Caki2 (cell line): ENCODE measurements around the gene GNAO1. TPM values are rescaled to one million over a fixed set of nuclear protein-coding genes. Genes with fewer than 3 reads are reported as not detected.
A peak's percentile ranks its signal among the peaks of the same experiment; 100 is the strongest.

Experiments
- DNase-seq: peaks from one replicate; pipeline ENCODE4 v3.0.0-alpha.2; 2015; ENCODE audit warnings: low read depth
- in situ Hi-C: cut with HindIII; loops from 2 replicates; pipeline ENCODE4 v1.10.0; 2016; ENCODE audit warnings: low sequenced_read_pairs, low pct_unique_long_range_greater_than_20kb, mixed read lengths
- total RNA-seq: library from RNA; depleted of rRNA; stranded (reverse); fragments of >200 nt; shearing (Covaris generic); gene quantifications from 2 replicates; pipeline ENCODE4 v1.2.3, GENCODE V29; 2014; ENCODE audit warnings: low replicate concordance

The GNAO1 gene
- total RNA-seq, 1 experiment from 2014 or later: 4.1 TPM

GRCh38 chr16:56316545-56316944 lies 125.3 kb downstream of the GNAO1 start:
- DNase-seq: no peak
- in situ Hi-C loops: no loop called here

- DNase-seq: peak; percentile 64
- in situ Hi-C loops: no loop called here
Observed at GRCh38 chr16:56317998-56318826, 126.9 kb downstream of the GNAO1 start.

DNA sequence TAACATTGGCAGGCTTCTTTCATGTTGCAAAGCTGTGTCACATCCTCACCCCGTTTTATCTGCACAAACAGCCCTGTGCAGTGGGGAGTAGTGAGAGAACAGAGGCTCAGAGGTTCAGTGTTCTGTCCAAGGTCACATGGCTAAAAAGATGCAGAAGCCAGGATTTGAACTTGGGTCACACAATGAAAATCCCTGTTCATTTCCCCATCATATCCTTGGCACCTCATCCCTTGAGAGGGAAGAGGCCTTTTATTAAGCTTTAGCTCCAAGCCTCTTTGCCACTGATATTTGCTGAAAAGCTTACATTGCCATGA lies 127.5 kb downstream of the GNAO1 start:
- DNase-seq: peak; percentile 2
- in situ Hi-C loops: no loop called here

DNA sequence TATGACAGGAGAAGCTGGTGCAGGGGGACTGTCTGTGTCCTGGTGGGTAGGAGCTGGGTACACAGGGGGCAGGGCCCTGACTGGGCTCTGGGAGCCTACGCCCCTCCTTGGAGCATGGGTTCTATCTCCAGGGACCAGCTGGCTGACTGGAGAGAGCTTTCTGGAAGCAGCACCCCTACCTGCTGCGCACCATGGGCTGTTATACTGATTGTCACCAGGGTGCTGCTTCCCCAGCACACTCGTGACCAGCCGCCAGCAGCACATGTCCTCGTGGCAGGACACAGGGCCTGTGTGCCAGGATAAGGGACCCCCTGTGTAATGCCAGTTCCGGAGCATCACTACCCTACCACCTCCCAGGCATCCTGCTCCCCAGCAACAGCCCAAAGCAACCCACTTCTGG lies 128.1 kb downstream of the GNAO1 start:
- DNase-seq: no peak

GRCh38 chr16:56320056-56320455 lies 128.8 kb downstream of the GNAO1 start:
- no peak for DNase-seq
- in situ Hi-C loops: no loop called here

More for the DNA sequence above, 128.1 kb downstream of the GNAO1 start:
- in situ Hi-C loops: no loop called here

DNA sequence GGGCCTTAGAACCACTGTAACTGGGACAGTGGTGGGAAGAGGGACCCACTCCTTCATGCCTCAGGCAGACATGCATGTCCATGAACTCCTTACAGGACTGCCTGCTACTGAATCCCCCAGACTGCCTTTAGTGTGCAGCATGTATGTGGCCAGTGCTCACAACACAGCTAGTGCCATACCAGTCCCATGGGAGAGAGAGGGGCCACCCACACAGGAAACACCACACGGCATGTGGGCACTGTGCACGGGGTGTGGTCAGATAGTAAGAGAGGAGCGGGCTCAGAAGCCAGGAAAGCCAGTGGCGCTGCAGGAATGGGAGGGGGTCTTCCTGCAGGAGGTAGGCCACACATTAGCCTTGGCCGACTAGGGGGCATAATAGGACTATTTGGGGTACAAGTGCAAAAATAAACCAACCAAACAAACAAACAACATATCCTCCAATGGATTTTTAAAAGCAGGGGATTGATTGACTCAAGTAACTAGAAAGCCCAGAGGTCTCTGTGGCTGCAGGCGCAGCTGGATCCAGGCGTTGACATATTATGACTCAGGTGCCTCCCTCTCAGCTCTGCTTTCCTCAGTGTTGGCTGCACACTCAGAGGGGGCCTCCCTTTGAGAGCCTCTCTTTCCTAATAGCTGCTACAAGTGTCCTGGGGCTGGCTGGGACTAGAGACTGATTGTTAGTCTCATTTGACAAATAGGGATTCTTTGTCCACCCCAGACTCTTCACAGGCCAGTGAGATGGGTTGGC lies 129.7 kb downstream of the GNAO1 start:
- in situ Hi-C loops: no loop called here
- DNase-seq: no peak

- DNase-seq: no peak
Observed at GRCh38 chr16:56321571-56321970, 130.3 kb downstream of the GNAO1 start.

DNA sequence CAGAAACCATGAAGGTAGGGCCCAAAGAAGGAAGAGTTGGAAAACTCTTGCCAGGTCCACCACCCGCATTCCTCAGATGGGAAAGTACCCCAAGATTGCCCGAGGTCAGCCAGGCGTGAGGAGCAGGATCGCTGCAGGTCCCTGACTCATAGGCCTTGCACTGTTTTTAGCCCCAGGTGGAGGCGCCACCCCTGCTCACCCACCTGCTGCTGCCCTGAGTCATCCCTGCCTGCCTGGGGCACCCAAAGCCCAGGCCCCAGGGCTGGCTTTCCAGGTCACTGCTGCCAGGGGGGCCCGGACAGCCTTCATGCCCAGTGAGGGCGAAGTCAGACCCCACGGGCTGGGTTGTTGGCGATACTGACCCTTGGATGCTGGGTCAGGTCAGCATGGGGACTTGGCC lies 133.1 kb downstream of the GNAO1 start:
- in situ Hi-C loops: no loop called here
- peak; percentile 67 for DNase-seq

More at GRCh38 chr16:56321571-56321970, 130.3 kb downstream of the GNAO1 start:
- in situ Hi-C loops: no loop called here

- in situ Hi-C loops: no loop called here
- no peak for DNase-seq
Observed at GRCh38 chr16:56325956-56326355, 134.7 kb downstream of the GNAO1 start.

DNA sequence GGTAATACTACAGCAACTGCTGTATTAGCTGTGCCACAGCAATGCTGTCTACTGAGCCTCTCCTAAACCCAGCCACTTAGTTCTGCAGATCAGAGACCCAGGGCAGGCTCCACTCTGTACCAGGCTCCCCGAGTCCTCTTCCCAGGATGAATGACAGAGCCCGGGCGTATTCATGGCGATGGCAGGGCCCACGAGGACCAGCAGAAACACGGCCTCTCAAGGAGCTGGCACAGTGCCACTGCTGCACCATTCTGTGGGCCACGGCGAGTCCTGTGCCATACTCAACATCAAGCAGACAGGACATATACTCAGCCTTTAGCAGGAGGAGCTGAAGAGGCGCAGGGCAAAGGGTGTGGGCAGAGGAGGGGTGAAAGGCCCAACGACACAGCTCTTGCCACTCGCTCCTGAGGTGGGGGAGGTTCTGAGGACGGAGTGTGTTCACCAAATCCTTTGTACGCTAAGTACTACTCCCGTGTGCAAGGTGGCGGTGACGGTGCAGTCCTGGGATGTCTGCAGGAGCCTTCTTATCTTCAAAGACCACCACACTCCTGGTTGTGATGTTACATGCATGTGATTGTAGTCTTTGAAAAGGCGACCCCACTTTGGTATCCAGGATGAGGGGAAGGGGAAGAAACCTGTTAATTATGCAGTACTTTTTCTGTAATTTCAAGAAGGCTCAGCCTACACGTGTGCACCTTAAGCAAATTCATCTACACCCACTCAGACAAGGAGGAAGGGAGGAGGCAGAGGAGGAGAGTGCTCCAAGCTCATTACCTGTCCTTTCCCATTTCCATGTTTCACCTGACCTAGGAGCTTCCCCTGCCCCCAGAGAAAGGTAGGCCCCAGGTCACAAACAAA lies 136.0 kb downstream of the GNAO1 start:
- no peak for DNase-seq
- in situ Hi-C loops: no loop called here

GRCh38 chr16:56327929-56328258 lies 136.6 kb downstream of the GNAO1 start:
- in situ Hi-C loops: no loop called here
- no peak for DNase-seq

DNA sequence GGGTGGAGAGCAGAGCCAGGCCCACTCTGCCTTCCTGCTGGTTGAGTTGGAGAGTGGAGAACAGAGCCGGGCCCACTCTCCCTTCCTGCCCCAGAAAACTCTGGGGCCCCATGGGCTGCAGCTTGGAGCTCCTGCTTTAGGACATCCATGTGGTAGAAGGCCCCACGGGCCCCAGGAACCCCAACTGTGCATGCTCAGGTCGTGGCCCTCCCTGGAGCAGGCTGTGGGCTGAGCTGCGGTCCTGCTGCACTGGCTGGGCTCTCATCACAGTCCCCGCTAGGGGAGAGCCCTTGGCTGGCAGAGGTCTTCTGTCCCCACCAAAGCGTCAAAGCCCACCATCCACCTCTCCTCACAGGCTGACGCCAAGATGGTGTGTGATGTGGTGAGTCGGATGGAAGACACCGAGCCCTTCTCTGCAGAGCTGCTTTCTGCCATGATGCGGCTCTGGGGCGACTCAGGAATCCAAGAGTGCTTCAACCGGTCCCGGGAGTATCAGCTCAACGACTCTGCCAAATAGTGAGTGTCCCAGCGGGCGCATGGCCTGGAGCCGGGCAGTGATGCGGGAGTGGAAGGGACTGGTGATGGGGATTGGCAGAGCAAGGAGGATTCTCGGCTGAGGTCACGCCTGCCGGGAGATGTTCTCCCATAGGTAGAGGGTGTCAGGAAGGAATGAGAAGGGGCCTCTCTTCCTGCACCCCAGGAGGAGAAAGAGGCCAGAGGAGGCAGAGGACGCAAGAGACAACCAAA lies 137.2 kb downstream of the GNAO1 start:
- DNase-seq: no peak
- in situ Hi-C loops: no loop called here

DNA sequence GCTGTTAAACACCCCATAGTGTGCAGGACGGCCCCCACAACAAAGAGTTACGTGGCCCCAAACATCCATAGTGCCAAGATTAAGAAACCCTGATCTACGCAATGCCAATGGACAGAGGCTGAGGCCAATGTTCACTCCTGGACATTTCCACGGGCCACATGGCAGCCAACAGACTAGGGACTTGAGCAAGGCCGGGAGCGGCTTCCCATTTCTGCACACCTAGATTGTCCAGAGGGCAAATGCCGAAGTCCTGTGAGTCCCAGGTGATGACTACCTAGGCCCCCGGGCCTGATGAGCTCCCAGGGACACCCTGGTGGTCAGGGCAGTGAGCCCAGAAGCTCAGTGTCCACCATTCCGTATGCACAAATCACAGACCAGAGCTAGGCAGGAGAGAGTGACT lies 138.6 kb downstream of the GNAO1 start:
- in situ Hi-C loops: no loop called here
- no peak for DNase-seq

DNA sequence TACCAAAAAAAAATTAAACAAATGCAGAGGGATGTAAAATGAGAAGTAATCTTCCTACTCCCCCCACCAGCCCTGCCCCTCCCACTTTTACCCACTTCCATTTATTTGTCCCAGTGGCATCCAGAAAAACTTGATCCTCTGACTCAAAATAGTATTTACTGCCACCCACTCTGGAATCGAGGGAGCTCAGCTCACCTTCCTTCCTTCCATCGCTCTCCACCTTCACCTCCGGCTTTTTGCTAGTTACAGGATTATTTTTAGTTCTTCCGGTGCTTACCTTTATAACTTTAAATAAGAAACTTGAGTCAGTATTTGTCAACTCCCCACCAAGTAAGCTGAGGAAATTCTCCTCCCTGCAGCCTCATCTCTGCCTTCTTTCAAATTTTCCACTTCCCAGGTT lies 139.2 kb downstream of the GNAO1 start:
- DNase-seq: no peak
- in situ Hi-C loops: no loop called here

- in situ Hi-C loops: no loop called here
- DNase-seq: no peak
Observed at GRCh38 chr16:56331399-56331798, 140.1 kb downstream of the GNAO1 start.

DNA sequence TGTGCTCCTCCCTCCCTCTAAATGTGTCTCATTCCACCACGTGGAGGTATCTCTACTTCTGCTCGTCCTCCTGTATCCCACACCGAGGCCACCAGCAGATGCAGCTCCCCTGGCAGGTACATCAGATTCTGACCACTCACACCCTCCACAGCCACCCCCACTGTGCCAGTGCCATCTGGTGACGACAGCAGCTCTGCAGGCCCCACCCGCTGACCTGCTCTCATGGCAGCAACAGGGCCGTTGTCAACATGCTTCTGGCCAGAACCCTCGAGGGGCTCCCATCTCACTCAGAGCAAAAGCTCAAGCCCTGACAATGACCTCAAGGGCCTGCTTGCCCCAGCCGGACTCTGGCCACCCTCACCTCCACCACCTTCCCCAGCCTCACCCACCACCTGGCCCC lies 140.6 kb downstream of the GNAO1 start:
- DNase-seq: no peak
- in situ Hi-C loops: no loop called here

- in situ Hi-C loops: no loop called here
- peak; percentile 52 for DNase-seq
Observed at GRCh38 chr16:56332464-56333079, 141.3 kb downstream of the GNAO1 start.

DNA sequence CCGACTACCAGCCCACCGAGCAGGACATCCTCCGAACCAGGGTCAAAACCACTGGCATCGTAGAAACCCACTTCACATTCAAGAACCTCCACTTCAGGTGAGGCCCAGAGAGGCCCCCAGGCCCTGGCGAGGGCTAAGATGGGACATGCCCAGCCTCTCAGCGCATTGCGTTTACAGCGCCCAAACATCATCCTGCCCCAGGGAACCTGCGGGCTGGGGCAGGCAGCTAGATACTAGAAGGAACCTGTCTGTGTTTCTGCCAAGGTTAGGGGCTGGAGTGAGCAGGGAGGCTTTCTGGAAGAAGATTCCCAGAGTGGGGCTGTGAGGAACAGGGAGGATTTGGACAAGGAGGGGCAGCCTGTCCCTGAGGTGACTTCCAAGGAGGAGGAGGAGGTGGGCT lies 143.5 kb downstream of the GNAO1 start:
- no peak for DNase-seq
- in situ Hi-C loops: no loop called here
